SIG-M5 (cell line): ENCODE measurements around the gene PTRHD1.

Experiments
- DNase-seq: peaks from one replicate; lab custom pipeline; 2025; lab: John Stamatoyannopoulos, UW

The PTRHD1 gene

GRCh38 chr2:24830351-24830750, 37.2 kb upstream of the PTRHD1 start:
- DNase-seq, result no peak

DNA sequence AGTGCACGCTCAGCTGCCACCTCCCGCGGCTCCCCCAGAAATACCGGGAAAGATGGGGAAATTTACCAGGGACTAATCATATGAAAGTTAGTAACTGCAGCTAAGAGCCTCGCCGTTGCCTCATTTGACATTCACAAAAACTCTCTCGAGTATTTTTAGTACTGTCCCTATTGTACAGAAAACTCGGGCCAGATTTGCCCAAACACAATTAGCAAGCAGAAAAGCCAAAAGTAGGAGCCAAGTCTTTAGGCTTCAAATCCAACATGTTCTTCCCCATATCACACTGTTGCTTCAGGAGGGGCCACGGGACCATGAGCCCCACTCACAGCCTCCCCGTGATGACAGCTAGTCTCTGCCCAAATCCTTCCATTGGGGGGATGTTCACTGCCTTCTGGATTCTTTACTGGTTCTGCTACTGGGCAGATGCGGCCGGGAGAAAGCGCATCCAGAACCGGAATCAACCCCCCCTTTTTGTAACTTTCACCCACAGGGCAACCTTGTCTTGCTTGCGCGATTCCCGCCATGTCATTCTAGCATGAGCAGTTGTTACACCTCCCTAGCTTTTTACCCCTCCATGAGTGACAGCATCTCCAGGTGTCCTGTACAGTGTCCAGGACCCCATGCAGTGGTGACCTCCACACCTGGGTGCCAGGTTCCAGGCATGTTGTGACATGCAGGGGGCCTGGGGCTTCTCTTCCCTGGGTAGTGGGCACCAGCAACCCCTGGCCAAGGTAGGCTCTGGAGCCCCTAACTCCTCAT, 35.2 kb upstream of the PTRHD1 start:
- no peak for DNase-seq

GRCh38 chr2:24827321-24828237, 34.4 kb upstream of the PTRHD1 start:
- DNase-seq, result no peak

DNA sequence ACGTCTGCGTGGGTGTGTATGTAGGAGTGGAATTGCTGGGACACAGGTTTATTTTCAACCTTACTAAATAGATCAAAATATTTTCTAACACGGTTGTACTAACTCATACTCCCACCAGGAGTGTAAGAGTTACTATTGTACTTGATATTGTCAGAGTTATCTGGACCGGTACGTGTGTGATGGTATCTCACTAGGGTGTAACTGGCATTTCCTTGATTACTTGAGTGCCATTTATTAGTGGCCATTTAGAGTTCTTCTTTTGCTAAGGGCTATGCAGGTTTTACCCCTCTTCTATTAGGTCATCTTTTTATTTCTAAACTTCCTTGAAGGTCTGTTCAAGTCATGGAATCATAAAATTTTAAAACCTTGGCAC, 33.6 kb upstream of the PTRHD1 start:
- no peak for DNase-seq

DNA sequence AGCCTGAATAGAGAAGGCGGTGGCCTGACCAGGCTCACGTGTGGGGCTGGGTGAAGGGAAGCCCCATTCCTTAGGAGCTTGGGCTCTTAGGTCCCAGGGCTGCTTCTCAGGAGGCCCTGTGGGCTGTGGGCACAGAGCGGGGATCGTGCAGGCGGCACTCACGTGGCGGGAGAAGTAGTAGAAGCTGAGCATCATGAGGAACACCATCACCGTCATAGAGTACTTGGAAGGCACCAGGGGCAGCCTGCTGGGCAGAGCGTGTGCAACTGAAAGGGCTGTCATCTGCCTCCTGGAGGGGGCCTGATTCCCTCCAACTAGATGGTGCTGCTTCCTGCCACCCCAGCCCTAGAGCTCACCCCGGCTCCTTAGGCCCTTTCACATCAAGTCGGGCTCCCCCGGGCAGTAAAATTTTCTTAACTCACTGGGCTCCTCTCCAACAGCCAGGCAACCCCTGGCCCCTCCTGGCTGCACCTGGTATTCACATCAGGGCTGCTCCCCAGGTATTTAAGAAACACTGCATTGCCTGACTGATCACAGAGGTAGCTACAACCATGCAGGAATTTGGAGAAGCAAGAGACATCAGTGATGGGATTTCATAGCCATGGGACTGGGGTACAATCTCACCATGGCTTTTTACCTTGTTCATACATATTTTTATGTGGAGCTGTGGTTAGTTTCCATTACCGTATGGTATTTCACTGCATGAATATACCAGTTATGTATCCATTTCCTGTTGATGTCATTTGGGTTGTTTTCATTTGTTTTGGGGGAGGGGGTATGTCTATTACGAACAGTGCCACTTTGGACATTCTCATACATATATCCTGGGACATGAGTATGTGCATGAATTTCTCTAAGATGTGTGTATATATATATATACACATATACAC, 32.9 kb upstream of the PTRHD1 start:
- no peak for DNase-seq

DNA sequence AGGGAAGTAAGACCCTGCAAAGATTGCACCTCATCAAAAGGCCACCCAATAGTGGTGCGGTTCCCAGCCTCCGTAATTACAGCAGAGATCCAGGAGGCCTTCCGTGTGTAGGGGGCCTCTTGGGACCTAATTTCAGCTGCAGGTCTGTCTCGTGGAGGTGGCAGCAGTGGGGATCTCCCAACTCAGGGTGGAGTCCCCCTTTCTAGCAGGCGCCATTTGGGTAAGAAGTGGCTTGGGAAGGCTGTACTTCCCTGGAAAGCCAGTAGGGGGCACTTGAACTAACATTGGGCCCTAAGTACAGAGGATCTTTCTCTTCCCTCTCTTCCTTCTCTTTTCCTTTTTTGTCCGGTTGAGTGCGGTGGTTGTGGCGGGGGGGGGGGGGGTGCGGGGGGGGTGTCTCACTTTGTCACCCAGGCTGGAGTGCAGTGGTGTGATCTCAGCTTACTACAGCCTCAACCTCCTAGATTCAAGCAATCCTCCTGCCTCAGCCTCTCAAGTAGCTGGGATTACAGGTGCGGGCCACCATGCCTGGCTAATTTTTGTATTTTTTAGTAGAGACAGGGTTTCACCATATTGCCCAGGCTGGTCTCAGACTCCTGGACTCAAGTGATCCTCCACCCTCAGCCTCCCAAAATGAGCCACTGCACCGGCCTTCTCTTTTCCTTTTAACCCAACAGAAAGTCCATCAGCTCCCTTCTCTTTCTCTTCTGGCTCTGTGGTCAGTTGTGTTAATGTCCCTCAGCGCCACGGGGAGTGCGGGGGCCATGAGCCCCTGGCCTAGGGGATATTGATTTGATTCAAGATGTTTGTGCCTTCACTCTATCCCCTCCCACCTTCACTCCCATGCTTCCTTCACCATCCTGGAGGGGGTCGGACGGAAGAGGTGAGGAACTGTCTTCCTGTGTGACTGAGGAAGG, 32.0 kb upstream of the PTRHD1 start:
- DNase-seq, result no peak

DNA sequence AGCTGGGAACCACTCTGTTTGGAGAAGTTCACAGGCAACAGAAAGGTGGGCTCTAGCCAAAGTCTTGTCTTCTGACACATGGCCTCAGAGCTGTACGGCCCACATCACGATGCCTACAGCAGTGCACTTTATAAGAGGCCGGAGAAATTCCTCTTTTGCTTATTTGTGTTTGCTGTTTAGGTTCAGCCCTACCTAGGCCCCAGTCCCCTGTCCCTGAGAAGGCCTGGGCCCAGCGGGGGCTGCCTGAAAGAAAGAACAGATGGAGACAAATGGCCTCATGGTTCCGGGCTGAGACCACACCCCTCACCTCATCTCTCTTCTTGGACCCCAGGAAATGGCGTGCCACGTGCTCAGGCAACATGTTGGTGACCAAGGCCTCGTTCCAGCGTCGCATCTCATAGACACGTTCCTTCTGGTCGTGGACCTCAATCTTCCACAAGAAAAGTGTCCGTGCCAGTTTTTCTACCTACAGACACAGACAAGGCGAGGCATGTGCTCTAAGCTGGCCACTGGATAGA, 30.9 kb upstream of the PTRHD1 start:
- no peak for DNase-seq

DNA sequence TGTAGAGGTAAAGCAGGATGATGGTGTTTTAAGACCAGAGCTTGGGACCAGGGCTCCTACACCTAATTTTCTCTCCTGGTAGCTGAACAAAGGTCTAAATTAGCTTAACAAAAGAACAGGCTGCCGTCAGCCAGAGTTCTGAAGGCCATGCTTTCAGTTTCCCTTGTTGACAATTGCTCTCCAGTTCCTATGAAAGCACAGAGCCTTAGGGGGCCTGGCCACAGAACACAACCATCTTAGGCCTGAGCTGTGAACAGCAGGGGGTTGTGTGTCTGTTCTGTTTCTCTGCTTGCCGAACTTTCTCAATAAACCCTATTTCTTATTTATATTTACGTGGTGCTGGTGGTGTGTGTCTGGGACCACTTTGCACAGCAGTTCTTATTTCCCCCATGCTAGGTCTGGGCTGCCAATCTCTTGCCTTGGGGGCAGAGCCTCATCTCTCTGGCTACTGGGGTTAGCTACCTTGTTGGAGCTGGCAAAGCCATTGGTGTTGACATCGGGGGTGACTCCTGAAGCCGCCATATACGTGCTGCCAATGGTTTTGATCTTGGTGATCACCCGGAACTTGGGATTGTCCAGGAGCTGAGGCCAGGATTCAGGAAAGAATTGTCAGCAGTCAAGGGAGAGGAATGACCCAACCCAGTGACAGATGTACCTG, 29.0 kb upstream of the PTRHD1 start:
- DNase-seq, result no peak

GRCh38 chr2:24821433-24821891, 28.3 kb upstream of the PTRHD1 start:
- no peak for DNase-seq

DNA sequence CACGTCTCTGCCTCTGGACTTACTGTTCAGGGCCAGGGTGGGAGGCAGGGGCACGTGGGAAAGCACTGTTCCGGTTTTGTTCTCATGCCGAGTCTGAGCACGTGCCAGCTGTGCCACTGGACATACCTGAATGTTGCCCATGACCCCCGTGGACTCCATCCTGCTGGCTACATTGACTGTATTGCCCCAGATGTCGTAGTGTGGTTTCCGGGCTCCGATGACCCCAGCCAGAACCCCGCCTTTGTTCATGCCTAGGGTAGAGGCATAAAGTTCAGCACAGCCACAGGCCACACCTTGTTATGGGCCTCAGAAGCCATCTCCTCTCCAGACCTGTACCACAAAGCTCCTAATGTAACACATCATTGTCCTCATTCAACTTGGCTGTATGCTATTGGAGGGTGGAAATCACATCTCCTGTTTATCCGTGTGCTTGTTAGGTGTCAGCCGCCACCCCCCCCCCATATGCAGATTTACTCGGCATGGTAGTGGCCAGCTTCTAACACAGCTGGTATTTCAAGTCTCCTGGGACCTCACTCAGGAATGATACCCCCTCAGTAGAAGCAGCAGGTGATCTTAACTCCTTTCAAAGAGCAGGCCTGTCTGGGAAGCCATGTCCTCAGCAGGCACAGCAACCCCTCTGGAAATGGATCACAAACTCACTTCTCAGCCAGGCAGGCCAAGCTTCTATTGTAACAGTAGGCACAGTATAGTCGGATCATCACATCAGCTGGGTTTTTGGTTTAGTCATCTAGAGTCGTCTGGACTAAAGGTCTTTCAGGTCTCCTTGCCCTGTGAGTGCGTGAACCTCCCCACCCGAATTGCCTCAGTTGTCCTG, 27.6 kb upstream of the PTRHD1 start:
- no peak for DNase-seq

DNA sequence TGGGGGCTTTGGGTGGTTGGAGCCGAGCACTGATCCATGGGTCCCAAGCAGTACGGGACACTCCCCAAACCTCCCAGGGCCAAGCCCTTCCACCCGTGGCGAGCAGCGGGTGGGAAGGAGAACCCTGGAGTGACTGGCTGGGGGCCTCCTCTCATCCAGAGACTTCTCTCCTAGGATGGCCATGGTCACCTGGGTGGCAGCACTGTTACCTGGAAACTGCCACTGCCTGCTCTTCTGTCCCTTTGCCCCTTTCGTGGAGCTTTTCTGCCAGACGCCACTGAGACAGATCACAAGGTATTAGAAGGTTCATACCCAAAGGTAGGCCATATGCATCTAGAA, 27.0 kb upstream of the PTRHD1 start:
- DNase-seq, result no peak

- no peak for DNase-seq
These were observed 26.4 kb upstream of the PTRHD1 start for GRCh38 chr2:24819442-24820174.

- no peak for DNase-seq
These were observed 25.6 kb upstream of the PTRHD1 start for GRCh38 chr2:24818721-24819167.

DNA sequence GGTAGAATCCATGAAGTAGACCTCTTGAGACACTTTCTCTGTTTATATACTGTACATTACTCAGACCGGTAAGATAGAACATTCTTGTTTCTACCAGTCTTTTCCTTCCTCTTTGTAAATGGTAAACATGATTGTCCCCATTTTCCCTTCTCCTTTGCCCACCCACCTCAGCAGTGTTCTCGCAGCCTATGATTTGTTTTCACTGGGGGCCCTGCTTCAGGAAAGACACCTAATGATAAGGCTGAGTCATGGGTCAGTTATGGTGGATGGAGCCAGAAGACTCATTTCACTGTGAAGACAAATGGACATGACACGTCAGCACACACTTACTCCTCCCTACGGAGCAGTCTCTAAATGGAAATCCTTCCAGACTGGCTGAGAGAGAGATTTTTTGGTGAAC, 23.7 kb upstream of the PTRHD1 start:
- no peak for DNase-seq

GRCh38 chr2:24816404-24816803, 23.2 kb upstream of the PTRHD1 start:
- no peak for DNase-seq

DNA sequence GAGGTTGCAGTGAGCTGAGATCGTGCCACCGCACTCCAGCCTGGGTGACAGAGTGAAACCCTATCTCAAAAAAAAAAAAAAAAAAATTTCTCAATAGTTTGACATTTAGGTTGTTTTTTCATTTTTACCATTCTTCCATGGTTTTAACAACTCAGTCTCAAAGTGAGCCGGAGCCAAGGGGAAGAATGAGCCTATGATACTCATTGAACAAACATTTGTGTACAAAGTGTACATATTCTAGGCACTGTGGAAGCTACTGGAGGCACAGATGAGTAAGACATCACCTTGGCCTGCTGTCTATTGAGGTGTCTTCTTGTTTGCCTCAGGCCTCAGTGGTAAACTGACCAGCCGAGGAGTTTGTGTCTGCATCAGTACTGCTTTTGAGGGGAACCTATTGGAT, 22.0 kb upstream of the PTRHD1 start:
- no peak for DNase-seq

- no peak for DNase-seq
These were observed 21.3 kb upstream of the PTRHD1 start for GRCh38 chr2:24814516-24814915.

DNA sequence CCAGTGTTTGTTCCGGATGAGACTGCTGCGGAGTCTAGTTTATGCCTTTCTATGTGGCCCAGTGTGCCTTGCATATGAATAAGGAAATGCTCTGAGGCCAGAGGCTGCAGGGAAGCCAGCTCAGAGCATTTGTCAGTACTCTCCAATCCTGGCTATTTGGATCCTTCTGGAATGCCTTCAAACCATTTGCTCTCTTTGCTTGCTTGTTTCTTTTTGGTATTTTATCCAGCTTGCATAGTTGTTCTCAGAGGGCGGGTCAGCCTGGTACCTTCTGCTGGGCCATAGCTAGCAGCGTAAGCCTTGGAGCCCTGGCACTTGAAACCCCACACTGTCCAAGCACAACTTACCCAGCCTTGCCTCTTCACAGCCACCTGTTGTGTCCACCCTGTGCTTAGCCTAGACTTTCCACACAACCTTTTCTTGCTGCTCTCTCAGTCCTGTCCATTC, 20.5 kb upstream of the PTRHD1 start:
- DNase-seq, result no peak
